HCEC 1CT (cell line): Measurements from ENCODE around the gene PVRIG.
"Not testable (repeated sequence)": the region's sequence is repeated elsewhere in the genome, so short reads cannot be mapped to it uniquely, and the experiment has no call there.

Experiments used
- DNase-seq: peaks from one replicate; pipeline ENCODE4 v3.0.0-alpha.2; 2017

The PVRIG gene

DNA sequence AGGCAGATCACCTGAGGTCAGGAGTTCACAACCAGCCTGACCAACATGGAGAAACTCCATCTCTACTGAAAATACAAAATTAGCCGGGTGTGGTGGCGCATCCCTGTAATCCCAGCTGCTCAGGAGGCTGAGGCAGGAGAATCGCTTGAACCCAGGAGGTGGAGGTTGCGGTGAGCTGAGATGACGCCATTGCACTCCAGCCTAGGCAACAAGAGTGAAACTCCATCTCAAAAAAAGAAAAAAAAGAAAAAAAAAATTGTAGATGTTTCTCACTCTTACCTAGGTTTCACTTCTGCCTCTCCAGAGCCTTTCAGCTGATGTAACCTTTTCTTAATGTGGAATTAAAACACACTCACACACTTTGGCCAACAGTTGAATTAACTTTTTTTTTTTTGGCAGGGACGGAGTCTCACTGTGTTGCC is 23.8 kb upstream of the PVRIG start:
- DNase-seq: not testable (repeated sequence)

DNA sequence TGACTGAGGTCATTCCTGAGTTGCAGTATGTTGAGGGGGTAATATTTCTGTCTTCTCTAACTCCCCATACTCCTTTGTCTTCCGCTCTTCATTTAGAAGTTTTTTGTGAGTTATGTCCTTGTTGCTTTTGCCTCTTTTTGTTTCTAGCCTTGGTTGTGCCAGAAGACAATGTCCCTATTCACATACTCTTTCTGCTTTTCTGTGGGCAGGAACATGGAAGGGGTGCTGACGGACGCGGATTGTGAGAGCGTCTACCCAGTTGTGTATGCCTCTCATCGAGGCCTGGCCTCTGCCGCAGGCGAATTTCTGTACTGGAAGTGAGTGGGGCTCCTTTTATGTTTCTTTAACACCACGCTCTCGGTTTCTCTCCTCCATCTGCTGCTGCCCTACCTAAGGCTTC is 21.5 kb upstream of the PVRIG start:
- no peak for DNase-seq

DNA sequence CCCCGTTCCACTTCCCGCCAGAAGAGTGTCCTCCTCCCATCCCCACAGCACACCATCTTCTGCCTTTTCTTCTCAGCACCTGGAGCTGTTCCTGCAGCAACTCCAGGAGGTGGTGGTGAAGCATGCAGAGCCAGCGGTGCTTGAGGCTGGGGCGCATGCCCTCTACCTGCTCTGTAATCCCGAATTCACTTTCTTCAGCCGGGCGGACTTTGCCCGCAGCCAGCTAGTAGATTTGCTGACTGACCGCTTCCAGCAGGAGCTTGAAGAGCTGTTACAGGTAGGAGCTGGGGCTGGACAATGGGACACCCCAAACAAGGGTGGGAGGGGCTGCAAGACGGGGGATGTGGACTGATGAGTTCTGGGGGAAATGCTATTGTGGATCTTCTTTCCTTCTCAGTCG is 19.1 kb upstream of the PVRIG start:
- DNase-seq: no peak

DNA sequence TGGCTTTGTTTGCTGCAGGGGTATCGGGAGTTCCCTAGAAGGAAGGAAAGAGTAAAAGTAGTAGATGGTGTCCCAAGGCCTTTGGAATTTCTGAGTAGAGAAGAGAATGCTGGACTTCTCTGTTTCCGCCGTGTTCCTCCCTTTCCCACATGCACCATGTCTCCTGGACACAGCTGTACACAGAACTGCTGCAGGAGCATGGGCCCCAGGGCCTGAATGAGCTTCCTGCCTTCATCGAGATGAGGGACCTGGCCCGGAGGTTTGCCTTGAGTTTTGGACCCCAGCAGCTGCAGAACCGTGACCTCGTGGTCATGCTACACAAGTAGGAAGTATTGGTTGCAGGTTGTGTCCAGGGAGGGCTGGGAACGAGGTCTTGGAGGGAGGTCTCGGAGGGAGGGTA is 15.3 kb upstream of the PVRIG start:
- no peak for DNase-seq

DNA sequence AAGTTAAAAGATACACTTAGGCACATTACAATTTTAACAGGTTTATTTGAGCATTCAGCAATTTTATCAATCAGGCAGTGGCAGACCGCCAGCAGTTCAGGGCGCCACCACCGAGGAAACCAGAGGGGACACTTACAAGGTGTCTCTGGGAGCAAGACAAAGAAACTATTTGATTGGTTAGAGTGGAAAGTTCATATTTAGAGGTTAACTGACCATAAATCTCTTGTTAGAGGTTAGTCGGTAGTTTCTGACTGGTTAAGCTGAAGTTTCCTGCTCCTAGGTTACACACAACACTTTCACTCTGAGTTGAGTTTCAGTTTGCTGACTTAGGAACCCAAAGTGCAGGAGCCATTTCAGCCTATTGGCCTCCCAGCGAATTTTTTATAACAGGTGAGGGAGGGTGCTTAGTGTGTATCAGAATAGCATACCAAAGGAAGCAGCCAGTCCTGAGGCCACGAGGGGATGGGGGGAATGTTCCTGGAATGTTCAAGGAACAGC is 10.8 kb upstream of the PVRIG start:
- no peak for DNase-seq

DNA sequence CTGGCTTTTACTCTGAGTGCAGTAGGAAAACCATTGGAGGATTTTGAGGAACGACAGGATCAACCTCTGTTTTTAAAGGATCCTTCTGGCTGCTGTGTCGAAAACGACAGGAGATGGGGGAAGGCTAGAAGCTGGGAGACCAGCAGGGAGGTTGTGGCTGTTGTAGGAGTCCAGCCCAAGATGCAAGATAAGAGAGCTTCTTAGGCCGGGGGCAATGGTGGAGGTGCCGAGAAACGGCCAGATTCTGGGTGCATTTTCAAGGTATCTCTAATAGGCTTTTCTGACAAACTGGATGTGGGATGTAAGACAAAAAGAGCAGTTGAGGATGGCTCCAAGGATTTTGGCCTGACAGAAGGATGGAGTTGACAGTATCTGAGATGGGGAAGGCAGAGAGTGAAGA is 10.3 kb upstream of the PVRIG start:
- DNase-seq: no peak

DNA sequence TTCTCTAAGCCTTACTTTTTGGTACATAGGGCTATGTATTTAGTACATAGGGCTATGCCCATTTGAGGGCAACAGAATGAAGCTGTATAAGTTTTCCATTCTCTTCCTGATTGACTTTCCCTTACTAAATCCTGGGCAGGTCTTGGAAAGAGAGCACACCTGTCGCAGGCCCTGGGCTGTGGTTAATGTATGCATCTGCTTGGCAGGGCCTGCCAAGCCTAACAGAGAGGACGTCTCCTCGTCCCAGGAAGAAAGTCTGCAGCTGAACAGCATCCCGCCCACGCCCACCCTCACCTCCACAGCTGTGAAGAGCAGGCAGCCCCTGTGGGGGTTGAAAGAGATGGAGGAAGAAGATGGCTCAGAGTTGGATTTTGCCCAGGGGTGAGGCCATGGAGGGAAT is 8.9 kb upstream of the PVRIG start:
- no peak for DNase-seq

DNA sequence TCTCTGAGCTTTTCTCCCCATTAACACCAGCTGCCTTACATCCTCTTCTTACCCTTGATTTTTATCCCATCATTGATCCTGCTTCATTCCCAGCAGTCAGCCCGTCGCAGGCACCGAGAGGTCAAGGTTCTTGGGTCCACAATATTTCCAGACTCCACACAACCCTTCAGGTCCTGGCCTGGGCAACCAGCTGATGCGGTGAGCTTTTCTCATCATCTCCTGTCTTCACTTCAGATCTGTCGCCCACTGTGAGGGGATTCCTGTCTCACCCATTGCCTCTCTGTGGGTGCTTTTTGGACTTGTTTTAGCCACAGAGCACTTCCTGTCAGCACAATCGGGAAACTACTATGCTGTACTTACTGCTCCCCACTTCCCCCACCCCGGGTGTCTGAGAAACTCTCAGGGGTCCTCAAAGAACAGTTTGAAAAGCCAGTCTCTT is 8.4 kb upstream of the PVRIG start:
- DNase-seq: no peak

DNA sequence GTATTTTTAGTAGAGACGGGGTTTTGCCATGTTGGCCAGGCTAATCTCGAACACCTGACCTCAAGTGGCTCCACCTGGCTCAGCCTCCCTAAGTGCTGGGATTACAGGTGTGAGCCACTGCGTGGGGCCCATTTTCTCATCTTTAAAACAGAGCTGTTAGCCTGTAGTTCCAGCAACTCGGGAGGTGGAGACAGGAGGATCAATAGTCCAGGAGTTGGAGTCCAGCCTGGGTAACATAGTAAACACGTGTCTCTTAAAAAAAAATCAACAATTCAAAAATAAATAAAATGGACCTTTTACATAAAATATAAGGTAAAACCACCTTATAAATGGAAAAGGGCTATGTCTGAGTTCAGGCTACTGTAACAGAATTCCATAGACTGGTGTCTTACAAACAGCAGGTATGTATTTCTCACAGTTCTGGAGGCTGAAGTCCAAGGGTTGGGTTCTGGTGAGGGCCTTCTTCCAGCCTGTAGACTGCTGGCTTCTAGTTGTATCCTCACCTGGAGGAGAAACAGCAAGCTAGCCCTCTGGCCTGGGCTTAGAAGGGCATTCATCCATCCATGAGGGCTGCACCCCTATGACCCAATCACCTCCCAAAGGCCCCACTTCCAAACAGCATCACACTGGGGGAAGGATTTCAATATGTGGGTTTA is 7.0 kb upstream of the PVRIG start:
- DNase-seq: no peak

DNA sequence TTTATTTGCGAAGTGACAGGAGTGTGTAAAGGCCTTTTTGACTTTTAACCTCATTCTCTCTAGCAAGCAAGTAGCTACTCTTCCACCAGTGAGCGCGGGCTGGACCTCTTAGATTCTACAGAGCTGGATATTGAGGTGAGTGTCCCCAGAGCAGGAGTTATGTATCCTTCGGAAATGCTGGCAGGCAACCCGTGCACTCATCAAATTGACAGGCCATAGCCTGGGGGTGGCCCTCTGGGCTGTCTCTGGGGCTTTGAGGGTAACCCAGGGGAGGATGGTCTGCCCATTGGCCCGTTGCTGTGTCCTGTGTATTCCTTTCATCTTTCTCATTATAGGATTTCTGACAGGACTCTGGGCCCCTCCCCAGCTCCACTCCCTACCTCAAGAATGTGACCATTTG is 6.1 kb upstream of the PVRIG start:
- no peak for DNase-seq

DNA sequence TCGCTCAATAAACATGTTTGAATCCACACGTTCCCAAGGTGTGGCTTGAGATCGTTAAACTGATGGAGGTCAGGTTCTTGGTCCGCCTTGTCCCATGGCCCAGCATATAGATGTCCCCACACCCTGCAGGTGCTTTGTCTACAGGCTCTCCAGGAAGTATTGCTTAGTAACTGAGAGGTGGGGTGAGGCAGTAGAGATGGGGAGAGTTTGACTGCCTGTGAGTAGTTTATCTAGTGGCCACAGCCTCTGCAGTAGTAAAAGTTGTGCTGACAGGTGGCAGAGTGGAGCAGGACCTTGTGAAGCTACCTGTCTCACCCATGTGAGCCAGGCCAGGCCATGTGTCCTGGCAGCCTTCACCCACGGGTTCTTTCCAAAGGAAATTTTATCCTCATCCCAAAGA is 5.4 kb upstream of the PVRIG start:
- DNase-seq: not testable (repeated sequence)

DNA sequence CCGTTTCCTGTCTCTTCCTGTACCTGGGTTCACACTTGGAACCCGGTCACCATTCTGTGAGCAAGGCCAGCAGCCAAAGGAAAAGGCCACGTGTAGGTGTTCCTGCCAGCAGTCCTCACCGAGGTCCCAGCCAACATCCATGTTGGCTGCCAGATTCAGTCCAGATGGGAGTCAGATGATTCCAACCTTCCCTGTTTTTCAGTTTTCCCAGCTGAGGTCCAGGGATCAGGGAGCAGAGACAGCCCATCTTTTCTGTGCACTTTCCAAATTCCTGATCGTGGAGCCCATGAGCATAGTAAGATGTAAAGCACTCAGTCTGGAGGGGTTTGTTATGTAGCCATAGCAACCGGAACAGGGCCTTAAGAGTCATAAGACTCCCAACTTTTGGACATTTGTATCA is 3.9 kb upstream of the PVRIG start:
- DNase-seq: no peak

DNA sequence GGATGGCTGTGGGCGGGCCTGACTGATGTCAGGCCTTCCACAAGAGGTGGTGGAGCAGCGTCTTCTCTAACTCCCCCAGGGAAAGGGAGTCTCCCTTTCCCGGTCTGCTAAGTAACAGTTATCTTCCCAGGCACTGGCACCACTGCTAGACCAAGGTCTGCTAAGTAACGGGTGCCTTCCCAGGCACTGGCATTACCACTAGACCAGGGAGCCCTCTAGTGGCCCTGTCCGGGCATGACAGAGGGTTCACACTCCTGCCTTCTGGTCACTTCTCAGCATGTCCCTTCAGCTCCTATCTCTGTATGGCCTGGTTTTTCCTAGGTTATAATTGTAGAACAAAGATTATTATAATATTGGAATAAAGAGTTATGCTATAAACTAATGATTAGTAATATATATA is 1.8 kb upstream of the PVRIG start:
- DNase-seq: not testable (repeated sequence)

DNA sequence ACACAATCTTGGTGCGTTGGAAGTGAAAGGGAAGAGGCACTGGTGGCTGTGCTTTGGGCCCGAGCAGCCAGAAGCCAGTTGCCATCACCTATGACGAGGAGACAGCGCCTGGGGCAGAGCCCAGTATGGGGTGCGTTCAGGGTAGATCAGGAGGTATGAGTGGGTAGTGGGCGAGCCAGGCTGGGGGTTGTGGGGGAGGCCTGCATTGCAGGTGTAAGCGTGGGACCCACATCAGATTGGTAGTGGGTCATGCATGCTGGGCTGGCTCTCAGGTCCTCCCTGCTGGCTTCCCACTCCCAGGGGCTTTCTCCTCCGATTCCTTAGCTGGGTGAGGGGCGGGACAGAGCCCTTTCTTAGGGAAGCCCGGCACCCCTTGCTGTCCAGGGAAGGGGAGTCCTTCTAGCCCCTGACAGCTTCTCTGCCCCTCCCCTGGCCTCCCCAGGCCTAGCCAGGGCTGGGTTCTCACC is 445 bp upstream of the PVRIG start:
- no peak for DNase-seq

DNA sequence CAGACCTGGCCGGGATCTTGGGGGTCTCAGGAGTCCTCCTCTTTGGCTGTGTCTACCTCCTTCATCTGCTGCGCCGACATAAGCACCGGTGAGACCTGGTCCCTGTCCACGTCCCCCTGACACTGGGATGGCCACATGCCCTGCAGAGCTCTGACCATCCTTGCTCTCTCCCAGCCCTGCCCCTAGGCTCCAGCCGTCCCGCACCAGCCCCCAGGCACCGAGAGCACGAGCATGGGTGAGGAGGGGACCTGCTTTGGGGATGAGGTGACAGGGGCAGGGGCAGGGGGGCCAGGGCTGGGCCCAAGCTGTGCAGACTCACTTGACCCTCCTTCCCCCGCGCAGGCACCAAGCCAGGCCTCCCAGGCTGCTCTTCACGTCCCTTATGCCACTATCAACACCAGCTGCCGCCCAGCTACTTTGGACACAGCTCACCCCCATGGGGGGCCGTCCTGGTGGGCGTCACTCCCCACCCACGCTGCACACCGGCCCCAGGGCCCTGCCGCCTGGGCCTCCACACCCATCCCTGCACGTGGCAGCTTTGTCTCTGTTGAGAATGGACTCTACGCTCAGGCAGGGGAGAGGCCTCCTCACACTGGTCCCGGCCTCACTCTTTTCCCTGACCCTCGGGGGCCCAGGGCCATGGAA is 959 bp downstream of the PVRIG start:
- no peak for DNase-seq

DNA sequence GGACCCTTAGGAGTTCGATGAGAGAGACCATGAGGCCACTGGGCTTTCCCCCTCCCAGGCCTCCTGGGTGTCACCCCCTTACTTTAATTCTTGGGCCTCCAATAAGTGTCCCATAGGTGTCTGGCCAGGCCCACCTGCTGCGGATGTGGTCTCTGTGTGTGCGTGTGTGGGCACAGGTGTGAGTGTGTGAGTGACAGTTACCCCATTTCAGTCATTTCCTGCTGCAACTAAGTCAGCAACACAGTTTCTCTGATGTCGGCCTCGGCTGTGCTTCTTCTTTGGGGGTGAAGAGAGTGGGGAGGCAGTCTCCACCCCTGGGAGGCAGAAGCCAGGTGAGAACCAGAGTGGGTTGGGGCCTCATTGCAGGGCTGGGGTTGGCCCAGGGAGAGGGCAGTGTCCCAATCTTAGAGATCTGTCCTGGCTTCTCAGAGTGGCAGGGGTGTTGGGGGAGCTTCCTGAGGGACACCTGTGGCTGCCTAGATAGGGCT is 1.5 kb downstream of the PVRIG start:
- no peak for DNase-seq

DNA sequence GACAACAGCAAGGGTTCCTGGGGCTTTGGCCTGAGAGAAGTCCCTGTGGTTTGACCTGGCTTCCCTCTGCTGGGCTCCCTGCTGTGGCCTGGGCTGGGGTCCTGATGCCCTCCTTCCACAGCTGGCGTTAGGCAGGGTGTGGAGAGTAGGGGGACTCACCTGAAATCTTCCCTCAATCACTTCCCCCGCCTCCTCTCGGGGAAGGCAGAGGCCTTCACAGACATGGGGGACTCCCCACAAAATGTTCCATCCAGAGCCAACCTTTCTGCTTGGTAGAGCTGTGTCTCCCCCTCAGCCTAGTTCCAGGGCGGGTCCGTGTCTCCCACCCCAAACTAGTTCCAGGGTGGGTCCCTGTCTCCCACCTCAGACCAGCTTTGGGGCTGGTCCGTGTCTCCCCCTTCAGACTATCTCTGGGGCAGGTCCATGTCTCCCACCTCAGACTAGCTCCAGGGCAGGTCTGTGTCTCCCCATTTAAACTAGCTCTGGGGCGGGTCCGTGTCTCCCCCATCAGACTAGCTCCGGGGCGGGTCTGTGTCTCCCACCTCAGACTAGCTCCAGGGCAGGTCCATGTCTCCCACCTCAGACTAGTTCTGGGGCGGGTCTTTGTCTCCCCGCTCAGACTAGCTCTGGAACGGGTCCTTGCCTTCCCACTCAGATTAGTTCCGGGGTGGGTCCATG is 2.2 kb downstream of the PVRIG start:
- DNase-seq: no peak

DNA sequence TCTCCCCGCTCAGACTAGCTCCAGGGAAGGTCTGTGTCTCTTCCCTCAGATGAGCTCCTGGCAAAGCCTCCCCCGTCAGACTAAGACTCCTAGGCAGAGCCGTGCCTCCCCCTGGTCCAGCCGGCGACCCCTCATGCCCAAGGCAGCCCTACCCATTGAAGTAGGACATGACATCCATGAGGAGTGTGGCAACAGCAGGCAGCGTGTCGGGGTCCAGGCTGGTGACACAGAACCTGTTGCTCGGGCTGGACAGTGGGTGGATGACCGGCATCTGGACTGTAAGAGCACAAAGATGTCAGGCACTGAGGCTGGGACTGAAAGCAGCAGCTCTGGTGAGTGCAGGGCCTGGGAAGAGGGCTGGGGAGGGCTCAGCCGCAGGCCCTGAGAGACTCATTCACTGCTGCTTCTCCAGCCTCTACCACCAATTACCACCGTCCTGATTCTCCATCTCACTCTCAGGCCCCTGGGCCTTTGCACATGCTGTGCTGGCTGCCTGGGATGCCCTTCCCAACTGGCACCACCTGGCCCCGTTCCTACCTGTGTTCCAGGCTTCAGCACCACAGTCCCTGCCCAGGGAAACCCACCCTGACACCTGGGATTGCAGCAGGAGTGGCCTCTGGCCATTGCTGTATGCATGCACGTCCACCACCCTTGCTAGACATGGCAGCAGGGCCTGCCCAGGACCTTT is 2.8 kb downstream of the PVRIG start:
- no peak for DNase-seq

DNA sequence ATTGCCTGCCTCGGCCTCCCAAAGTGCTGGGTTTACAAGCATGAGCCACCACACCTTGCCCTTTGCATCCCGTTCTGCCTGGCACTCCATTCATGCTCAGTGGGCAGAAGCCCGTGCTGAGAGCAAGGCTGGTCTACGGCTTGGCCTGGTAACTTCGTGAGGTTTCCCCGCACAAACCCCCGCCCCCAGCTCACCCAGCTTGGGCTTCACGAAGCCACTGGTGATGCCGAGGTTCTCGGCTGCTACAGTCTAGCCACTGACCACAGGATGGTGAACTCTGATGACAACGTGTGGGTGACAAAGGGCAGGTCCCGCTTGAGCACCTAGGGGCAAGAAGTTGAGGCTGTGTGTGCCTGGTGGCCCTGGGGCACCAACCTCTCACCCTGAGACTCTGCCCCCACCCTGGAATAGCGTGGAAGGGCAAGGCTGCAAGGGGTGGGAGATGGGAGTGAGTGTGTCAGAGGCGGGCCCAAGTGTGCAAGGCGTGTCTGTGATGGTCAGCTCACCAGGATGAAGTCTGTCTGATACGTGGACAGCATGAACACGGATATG is 3.7 kb downstream of the PVRIG start:
- DNase-seq: not testable (repeated sequence)

DNA sequence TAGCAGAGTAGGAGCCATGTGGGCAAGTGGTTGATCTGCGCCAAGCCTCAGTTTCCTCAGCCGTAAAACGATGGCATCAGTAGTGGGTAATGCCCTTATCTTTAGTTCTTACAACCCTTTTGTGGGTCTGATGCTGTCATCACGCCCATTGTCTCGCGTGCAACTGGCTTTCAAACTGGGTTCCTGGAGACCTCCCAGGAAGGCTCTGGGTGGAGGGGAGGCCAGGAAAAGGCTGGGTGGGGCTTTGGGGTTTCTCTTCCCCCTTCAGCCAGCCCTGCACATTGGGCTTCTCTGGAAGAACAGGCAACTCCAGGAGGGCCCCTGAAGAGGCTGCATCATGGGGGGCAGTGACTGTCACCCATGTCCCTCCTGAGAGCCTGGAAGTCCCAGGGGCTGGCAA is 5.1 kb downstream of the PVRIG start:
- not testable (repeated sequence) for DNase-seq

DNA sequence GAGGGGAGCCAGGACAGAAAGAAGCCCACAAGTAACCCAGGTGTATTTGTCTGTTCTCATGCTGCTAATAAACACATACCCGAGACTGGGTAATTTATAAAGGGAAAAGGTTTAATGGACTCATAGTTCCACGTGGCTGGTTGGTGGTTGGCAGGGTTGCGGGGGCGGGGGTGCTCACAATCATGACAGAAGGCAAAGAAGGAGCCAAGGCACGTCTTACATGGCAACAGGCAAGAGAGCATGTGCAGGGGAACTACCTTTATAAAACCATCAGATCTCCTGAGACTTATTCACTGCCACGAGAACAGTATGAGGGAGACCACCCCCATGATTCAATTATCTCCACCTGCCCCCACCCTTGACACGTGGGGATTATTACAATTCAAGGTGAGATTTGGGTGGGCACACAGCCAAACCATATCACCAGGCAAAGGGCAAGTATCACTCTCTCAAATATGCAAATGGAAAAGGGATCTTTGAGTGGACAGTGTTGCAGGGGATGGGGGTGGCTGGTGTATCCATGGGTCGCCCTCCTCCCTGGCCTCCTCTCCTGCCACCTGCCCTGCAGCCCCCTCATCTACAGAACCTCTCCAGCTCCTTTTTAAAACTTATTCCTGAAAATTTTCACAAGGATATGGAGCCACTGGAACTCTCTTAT is 15.0 kb downstream of the PVRIG start:
- not testable (repeated sequence) for DNase-seq

DNA sequence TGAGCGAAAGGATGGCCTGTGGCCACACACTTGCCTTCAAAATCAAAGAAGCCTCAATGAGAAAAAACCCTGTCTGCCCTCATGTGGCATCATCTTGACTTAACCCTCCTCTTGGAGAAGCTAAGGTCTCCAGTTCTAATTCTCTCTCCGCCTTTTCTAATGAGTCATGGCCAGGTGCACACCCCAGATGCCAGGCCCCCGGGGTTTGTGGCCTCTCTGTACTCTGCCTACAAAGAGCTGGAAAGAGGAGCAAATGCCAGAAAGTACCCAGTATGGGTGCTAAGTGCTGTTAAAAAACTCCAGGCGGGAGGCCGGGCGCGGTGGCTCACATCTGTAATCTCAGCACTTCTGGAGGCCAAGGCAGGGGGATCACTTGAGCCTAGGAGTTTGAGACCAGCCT is 20.2 kb downstream of the PVRIG start:
- DNase-seq: not testable (repeated sequence)
